SU-DHL-6 (cell line): Measurements from ENCODE around the gene ANKLE1.

Source experiments
- H2AFZ ChIP-seq: fragments of 200-600 bp; sonication (generic); 2 replicates; pipeline ENCODE4 v1.6.1; 2014; ENCODE audit warnings: low read depth, mild to moderate bottlenecking, moderate library complexity, mixed read lengths, antibody characterized with exemption, low read length; ENCODE audit not compliant: severe bottlenecking
- H3F3A ChIP-seq: fragments of 200-600 bp; shearing (Covaris generic); 2 replicates; pipeline ENCODE4 v1.6.0; 2016; ENCODE audit warnings: antibody characterized with exemption, mild to moderate bottlenecking; ENCODE audit not compliant: insufficient read depth
- H3K27ac ChIP-seq: fragments of 200-600 bp; sonication (generic); 2 replicates; pipeline ENCODE4 v1.5.1; 2016; ENCODE audit warnings: low read depth, mild to moderate bottlenecking, low read length, moderate library complexity, mixed read lengths
- H3K27me3 ChIP-seq: fragments of 200-600 bp; sonication (generic), shearing (Covaris generic); 2 replicates; pipeline ENCODE4 v1.6.0; 2014; ENCODE audit warnings: mild to moderate bottlenecking, low read length
- H3K36me3 ChIP-seq: fragments of 200-600 bp; sonication (generic); 2 replicates; pipeline ENCODE4 v1.6.1; 2014; ENCODE audit warnings: mild to moderate bottlenecking, low read length, mixed read lengths
- H3K4me2 ChIP-seq: fragments of 300-600, 200-600 bp; shearing (Covaris generic), sonication (generic); 2 replicates; pipeline ENCODE4 v1.6.0; 2014; ENCODE audit warnings: low read length, low read depth, mild to moderate bottlenecking; ENCODE audit not compliant: poor library complexity, severe bottlenecking
- H3K4me3 ChIP-seq: fragments of 200-600 bp; sonication (generic); 2 replicates; pipeline ENCODE4 v1.5.1; 2014; ENCODE audit warnings: antibody characterized with exemption, low read length, mild to moderate bottlenecking, mixed read lengths; ENCODE audit not compliant: insufficient read depth, poor library complexity, severe bottlenecking
- H3K79me2 ChIP-seq: fragments of 200-600 bp; sonication (generic); 2 replicates; pipeline ENCODE4 v1.6.1; 2014; ENCODE audit warnings: mild to moderate bottlenecking, low read length, moderate library complexity; ENCODE audit not compliant: insufficient read depth
- H3K9ac ChIP-seq: fragments of 200-600 bp; sonication (generic); 2 replicates; pipeline ENCODE4 v1.7.0; 2014; ENCODE audit warnings: mild to moderate bottlenecking, low read length
- H3K9me2 ChIP-seq: fragments of 200-600 bp; sonication (generic); replicated peaks from 2 replicates; pipeline ENCODE4 v1.6.1; 2014; ENCODE audit warnings: low read length; ENCODE audit not compliant: insufficient read depth
- H3K9me3 ChIP-seq: fragments of 200-600 bp; sonication (generic); 2 replicates; pipeline ENCODE4 v1.6.1; 2014; ENCODE audit warnings: low read length, mixed read lengths; ENCODE audit not compliant: insufficient read depth
- H4K20me1 ChIP-seq: fragments of 200-600 bp; sonication (generic); 2 replicates; pipeline ENCODE4 v1.6.1; 2014; ENCODE audit warnings: low read depth, mild to moderate bottlenecking, antibody characterized with exemption, low read length, moderate library complexity, mixed read lengths
- CTCF ChIP-seq: fragments of 200-600 bp; sonication (generic); IDR thresholded peaks from one replicate; pipeline ENCODE4 v1.5.1; 2017; ENCODE audit warnings: antibody characterized with exemption, mild to moderate bottlenecking, low read length, moderate library complexity; ENCODE audit not compliant: insufficient read depth, poor library complexity, severe bottlenecking
- EZH2phosphoT487 ChIP-seq: fragments of 200-600 bp; sonication (generic), shearing (Covaris generic); conservative IDR thresholded peaks from 2 replicates; pipeline ENCODE4 v1.6.1; 2018; ENCODE audit warnings: mild to moderate bottlenecking, antibody characterized with exemption, low read length, moderate library complexity, mixed read lengths

Gene ANKLE1

GRCh38 chr19:17237747-17238706 lies 43.7 kb upstream of the ANKLE1 start:
- TF ChIP-seq CTCF (no peak), EZH2phosphoT487 (no peak)
- Histone ChIP-seq H4K20me1 (no peaks in the 10 kb centered on the region), H3K27me3 (no peaks in the 10 kb centered on the region), H3K36me3 (no peaks in the 10 kb centered on the region), H3K79me2 (no peaks in the 10 kb centered on the region), H3K4me2 (no peak overlapping the region), H3K9me2 (no peaks in the 10 kb centered on the region), H3K27ac (no peak overlapping the region), H3K4me3 (no peak overlapping the region), H2AFZ (no peak overlapping the region), H3K9ac (no peak overlapping the region), H3F3A (peaks cover 10% of the 10 kb centered on the region; the same call in 1 of the 2 replicates), H3K9me3 (no peaks in the 10 kb centered on the region)

GRCh38 chr19:17240062-17240752 lies 41.5 kb upstream of the ANKLE1 start:
- H3K4me3 ChIP-seq: no peak overlapping the region
- H3K27ac ChIP-seq: no peak overlapping the region
- H3K9me3 ChIP-seq: no peaks in the 10 kb centered on the region
- H3K36me3 ChIP-seq: no peaks in the 10 kb centered on the region
- TF ChIP-seq EZH2phosphoT487: no peak
- no peak for TF ChIP-seq CTCF
- H4K20me1 ChIP-seq: no peaks in the 10 kb centered on the region
- H3K9me2 ChIP-seq: no peaks in the 10 kb centered on the region
- H3F3A ChIP-seq: peaks cover 10% of the 10 kb centered on the region; the same call in 1 of the 2 replicates
- H3K79me2 ChIP-seq: peaks cover 3% of the 10 kb centered on the region; the same call in 1 of the 2 replicates
- no peaks in the 10 kb centered on the region for H3K27me3 ChIP-seq
- no peak overlapping the region for H3K9ac ChIP-seq
- H2AFZ ChIP-seq: no peak overlapping the region
- no peak overlapping the region for H3K4me2 ChIP-seq

GRCh38 chr19:17240826-17241399 lies 40.8 kb upstream of the ANKLE1 start:
- H2AFZ ChIP-seq: no peak overlapping the region
- H3K36me3 ChIP-seq: no peaks in the 10 kb centered on the region
- no peak overlapping the region for H3K4me3 ChIP-seq
- no peaks in the 10 kb centered on the region for H4K20me1 ChIP-seq
- no peak overlapping the region for H3K9ac ChIP-seq
- no peak overlapping the region for H3K4me2 ChIP-seq
- TF ChIP-seq EZH2phosphoT487: no peak
- TF ChIP-seq CTCF: no peak
- no peaks in the 10 kb centered on the region for H3K9me2 ChIP-seq
- H3K79me2 ChIP-seq: peaks cover 3% of the 10 kb centered on the region; the same call in 1 of the 2 replicates
- H3K9me3 ChIP-seq: no peaks in the 10 kb centered on the region
- H3K27me3 ChIP-seq: no peaks in the 10 kb centered on the region
- peaks cover 10% of the 10 kb centered on the region; the same call in 1 of the 2 replicates for H3F3A ChIP-seq
- no peak overlapping the region for H3K27ac ChIP-seq
